ENCODE data around the gene LRRC71.

The LRRC71 gene

GRCh38 chr1:156975084-156975483 is 54.7 kb downstream of the LRRC71 start:
- no peaks in the 10 kb centered on the region for H3K9me3 ChIP-seq (ENCODE audit: control insufficient read depth, insufficient read depth, low read depth, low read length)
- POLR2A ChIA-PET: no interaction called here
- TF ChIP-seq, protein P1, sequence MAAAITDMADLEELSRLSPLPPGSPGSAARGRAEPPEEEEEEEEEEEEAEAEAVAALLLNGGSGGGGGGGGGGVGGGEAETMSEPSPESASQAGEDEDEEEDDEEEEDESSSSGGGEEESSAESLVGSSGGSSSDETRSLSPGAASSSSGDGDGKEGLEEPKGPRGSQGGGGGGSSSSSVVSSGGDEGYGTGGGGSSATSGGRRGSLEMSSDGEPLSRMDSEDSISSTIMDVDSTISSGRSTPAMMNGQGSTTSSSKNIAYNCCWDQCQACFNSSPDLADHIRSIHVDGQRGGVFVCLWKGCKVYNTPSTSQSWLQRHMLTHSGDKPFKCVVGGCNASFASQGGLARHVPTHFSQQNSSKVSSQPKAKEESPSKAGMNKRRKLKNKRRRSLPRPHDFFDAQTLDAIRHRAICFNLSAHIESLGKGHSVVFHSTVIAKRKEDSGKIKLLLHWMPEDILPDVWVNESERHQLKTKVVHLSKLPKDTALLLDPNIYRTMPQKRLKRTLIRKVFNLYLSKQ (tag by site-specific recombination; IDR thresholded peaks at IDR 0.05; ENCODE audit: borderline replicate concordance): no peak
- TF ChIP-seq ZNF16 (tag by site-specific recombination; IDR thresholded peaks at IDR 0.05; ENCODE audit: low read depth) (no peak), ZFP69B (tag by site-specific recombination; IDR thresholded peaks at IDR 0.05) (no peak)
- TF ChIP-seq, protein P2, sequence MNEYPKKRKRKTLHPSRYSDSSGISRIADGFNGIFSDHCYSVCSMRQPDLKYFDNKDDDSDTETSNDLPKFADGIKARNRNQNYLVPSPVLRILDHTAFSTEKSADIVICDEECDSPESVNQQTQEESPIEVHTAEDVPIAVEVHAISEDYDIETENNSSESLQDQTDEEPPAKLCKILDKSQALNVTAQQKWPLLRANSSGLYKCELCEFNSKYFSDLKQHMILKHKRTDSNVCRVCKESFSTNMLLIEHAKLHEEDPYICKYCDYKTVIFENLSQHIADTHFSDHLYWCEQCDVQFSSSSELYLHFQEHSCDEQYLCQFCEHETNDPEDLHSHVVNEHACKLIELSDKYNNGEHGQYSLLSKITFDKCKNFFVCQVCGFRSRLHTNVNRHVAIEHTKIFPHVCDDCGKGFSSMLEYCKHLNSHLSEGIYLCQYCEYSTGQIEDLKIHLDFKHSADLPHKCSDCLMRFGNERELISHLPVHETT (tag by site-specific recombination; IDR thresholded peaks at IDR 0.05): no peak
- H3K4me3 ChIP-seq (ENCODE audit: low read depth, low read length): no peak overlapping the region
- peaks cover 22 to 92% of the 10 kb centered on the region in 2 experiments for H3K36me3 ChIP-seq (ENCODE audit: control insufficient read depth in 2 of 2, insufficient read depth in 1 of 2, low read length in 2 of 2)
- CTCF ChIA-PET: interaction anchor here (1.2 kb wide), 1 partner anchor 14 kb away, joined by 3 read pairs; no protein-coding TSS in a partner anchor
- no peak overlapping the region for H3K27ac ChIP-seq (ENCODE audit: extremely low read depth, low read depth, low read length)
- no peaks in the 10 kb centered on the region for H3K4me1 ChIP-seq (ENCODE audit: control insufficient read depth, insufficient read depth, low read length)

- H3K36me3 ChIP-seq (ENCODE audit: control insufficient read depth in 2 of 2, insufficient read depth in 1 of 2, low read length in 2 of 2): peaks cover 22 to 79% of the 10 kb centered on the region in 2 experiments
- ChIA-PET POLR2A (interaction anchor here (0.6 kb wide), 1 partner anchor 179 kb away, joined by 8 read pairs; no protein-coding TSS in a partner anchor), CTCF (interaction anchor here (0.5 to 0.6 kb wide), 2 partner anchors 20 to 37 kb away, joined by 3 to 5 read pairs; no protein-coding TSS in a partner anchor)
- TF ChIP-seq ZNF596 (tag by site-specific recombination; IDR thresholded peaks at IDR 0.05) (no peak), ZNF645 (tag by site-specific recombination; IDR thresholded peaks at IDR 0.05) (no peak), ZNF585B (tag by site-specific recombination; IDR thresholded peaks at IDR 0.05) (no peak), ZNF677 (tag by site-specific recombination; IDR thresholded peaks at IDR 0.05) (no peak), ZNF707 (tag by site-specific recombination; IDR thresholded peaks at IDR 0.05) (no peak), ZNF830 (tag by site-specific recombination; IDR thresholded peaks at IDR 0.05; ENCODE audit: low read depth) (no peak), ZNF529 (tag by site-specific recombination; IDR thresholded peaks at IDR 0.05; ENCODE audit: insufficient replicate concordance) (no peak), ZFP69B (tag by site-specific recombination; IDR thresholded peaks at IDR 0.05) (no peak), ZNF561 (tag by site-specific recombination; IDR thresholded peaks at IDR 0.05; ENCODE audit: borderline replicate concordance) (no peak), ZNF629 (tag by site-specific recombination; IDR thresholded peaks at IDR 0.05) (no peak)
- no peak overlapping the region for H3K4me3 ChIP-seq (ENCODE audit: low read depth, low read length)
- H3K27ac ChIP-seq (ENCODE audit: extremely low read depth, low read depth, low read length): no peak overlapping the region
- no peaks in the 10 kb centered on the region for H3K4me1 ChIP-seq (ENCODE audit: control insufficient read depth, insufficient read depth, low read length)
- no peaks in the 10 kb centered on the region for H3K9me3 ChIP-seq (ENCODE audit: control insufficient read depth, insufficient read depth, low read depth, low read length)
These were observed 60.1 kb downstream of the LRRC71 start for GRCh38 chr1:156980551-156980950.
